ENCODE measurements around the gene SPRR2D. TPM values are rescaled to one million over a fixed set of nuclear protein-coding genes. Genes with fewer than 3 reads are reported as not detected.

The SPRR2D gene
- total and polyA plus RNA-seq, 10 of the 15 experiments (the other 5 are each of a cell fraction or from before 2014, with no cell fraction given), result 0.44 TPM; not detected in 9

DNA sequence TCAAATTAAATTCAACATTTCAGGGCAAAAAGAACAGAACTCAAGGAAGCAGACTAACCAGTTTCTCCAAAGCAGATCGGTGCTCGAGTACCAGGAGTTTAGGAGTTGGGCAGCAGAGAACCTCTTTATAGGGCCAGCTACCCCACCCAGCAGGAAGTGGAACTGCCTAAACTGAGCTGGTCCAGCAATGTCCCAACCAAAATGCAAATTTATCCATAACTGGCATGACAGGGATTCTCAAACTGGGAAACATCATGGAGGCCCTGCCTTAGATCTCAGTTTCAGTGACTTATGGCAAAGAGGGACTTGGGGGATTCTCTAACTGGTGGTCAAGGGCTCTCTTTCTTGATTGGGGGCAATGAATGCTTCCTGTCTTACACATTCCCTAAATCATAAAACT is 30.6 kb upstream of the SPRR2D start, which contains the start of gene SPRR2B:
Gene SPRR2B (minus strand): TSS at position 101 of the 400 bp plus-strand sequence. CDS start 772 bp downstream, outside the sequence.
- ChIA-PET POLR2A (no interaction called here), CTCF (interaction anchor here (1.1 to 1.8 kb wide), 2 partner anchors 13 to 121 kb away, joined by 3 to 4 read pairs; no protein-coding TSS in a partner anchor), SMC1A (ENCODE audit: uncharacterized antibody, unreplicated experiment) (no interaction called here), RAD21 (ENCODE audit: unreplicated experiment) (no interaction called here)
- no peaks in the 10 kb centered on the region for H3K27me3 ChIP-seq (replicated peaks in 1 of 2; ENCODE audit: control insufficient read depth in 2 of 2, insufficient read depth in 2 of 2, low read length in 1 of 2)
- ATAC-seq (no peak), FAIRE-seq (no peak), DNase-seq (ENCODE audit: low read depth, low spot score) (no peak)
- H3K4me3 ChIP-seq, result no peak within 1 kb of the TSS
- intact Hi-C loops (cut with micrococcal nuclease; ENCODE audit: unreplicated experiment), result loop anchor here (1.0 kb wide), 1 partner anchor 22 kb away; no protein-coding TSS in a partner anchor
- no peak within 1 kb of the TSS for H3K4me2 ChIP-seq (ENCODE audit: control insufficient read depth, insufficient read depth)
- no peaks in the 10 kb centered on the region for H4K20me1 ChIP-seq (ENCODE audit: control insufficient read depth, insufficient read depth)
- no peaks in the 10 kb centered on the region for H3K9me3 ChIP-seq (replicated peaks; ENCODE audit: control insufficient read depth, insufficient read depth, low read length)
- no peaks in the 10 kb centered on the region for H3K79me2 ChIP-seq (ENCODE audit: control insufficient read depth, insufficient read depth, low read length)
- H3K4me1 ChIP-seq (ENCODE audit: control insufficient read depth, insufficient read depth, low read length), result no peaks in the 10 kb centered on the region
- H2AFZ ChIP-seq (ENCODE audit: control insufficient read depth, low read depth, low read length), result no peak within 1 kb of the TSS
- no peaks in the 10 kb centered on the region for H3K36me3 ChIP-seq (ENCODE audit: control insufficient read depth in 2 of 2, insufficient read depth in 2 of 2, low read length in 1 of 2)
- no peak within 1 kb of the TSS for H3K9ac ChIP-seq (ENCODE audit: control insufficient read depth, insufficient read depth, low read length)
- no TSS peak for BruUV-seq (replicated peaks)
- TF ChIP-seq, protein P1, sequence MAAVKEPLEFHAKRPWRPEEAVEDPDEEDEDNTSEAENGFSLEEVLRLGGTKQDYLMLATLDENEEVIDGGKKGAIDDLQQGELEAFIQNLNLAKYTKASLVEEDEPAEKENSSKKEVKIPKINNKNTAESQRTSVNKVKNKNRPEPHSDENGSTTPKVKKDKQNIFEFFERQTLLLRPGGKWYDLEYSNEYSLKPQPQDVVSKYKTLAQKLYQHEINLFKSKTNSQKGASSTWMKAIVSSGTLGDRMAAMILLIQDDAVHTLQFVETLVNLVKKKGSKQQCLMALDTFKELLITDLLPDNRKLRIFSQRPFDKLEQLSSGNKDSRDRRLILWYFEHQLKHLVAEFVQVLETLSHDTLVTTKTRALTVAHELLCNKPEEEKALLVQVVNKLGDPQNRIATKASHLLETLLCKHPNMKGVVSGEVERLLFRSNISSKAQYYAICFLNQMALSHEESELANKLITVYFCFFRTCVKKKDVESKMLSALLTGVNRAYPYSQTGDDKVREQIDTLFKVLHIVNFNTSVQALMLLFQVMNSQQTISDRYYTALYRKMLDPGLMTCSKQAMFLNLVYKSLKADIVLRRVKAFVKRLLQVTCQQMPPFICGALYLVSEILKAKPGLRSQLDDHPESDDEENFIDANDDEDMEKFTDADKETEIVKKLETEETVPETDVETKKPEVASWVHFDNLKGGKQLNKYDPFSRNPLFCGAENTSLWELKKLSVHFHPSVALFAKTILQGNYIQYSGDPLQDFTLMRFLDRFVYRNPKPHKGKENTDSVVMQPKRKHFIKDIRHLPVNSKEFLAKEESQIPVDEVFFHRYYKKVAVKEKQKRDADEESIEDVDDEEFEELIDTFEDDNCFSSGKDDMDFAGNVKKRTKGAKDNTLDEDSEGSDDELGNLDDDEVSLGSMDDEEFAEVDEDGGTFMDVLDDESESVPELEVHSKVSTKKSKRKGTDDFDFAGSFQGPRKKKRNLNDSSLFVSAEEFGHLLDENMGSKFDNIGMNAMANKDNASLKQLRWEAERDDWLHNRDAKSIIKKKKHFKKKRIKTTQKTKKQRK (IDR thresholded peaks at IDR 0.05; ENCODE audit: low read depth, low read length), result no peak
- TF ChIP-seq TCF12 (IDR thresholded peaks at IDR 0.05; ENCODE audit: low read depth, low read length), result no peak
- TF ChIP-seq ZZZ3 (IDR thresholded peaks at IDR 0.05; ENCODE audit: control insufficient read depth, insufficient read length, low read depth), result no peak
- no peak for TF ChIP-seq RCOR1 (conservative IDR thresholded peaks at IDR 0.05; ENCODE audit: low read depth, low read length)
- no peak for TF ChIP-seq HCFC1 (IDR thresholded peaks at IDR 0.05; ENCODE audit: low read length)
- TF ChIP-seq SP1 (IDR thresholded peaks at IDR 0.05; ENCODE audit: low read depth, low read length), result no peak
- in situ Hi-C loops (cut with MboI), result no loop called here
- no peak within 1 kb of the TSS for H3K27ac ChIP-seq (ENCODE audit: control insufficient read depth, insufficient read depth)
- 51% methylated on average over 2 of the region's 2 CpGs for WGBS (ENCODE audit: insufficient coverage, insufficient replicate concordance, low lambda C conversion rate, missing lambda C conversion rate)
